GM21529 (cell line): ENCODE measurements around the gene GFM1.

Source experiments
- ATAC-seq: cut with Tn5 transposase; IDR thresholded peaks from one replicate; pipeline ENCODE4 v1.9.1; 2021; ENCODE audit not compliant: unreplicated experiment

The GFM1 gene

GRCh38 chr3:158644345-158644908, at the start of gene GFM1:
Gene GFM1 (plus strand): TSS chr3:158644527. CDS start chr3:158644635, 108 bp downstream.
- ATAC-seq: peak; percentile 99

GRCh38 chr3:158600787-158601186, 43.5 kb upstream of the GFM1 start:
- no peak for ATAC-seq

- ATAC-seq: no peak
Measured at GRCh38 chr3:158602227-158602626, 42.1 kb upstream of the GFM1 start.

GRCh38 chr3:158617982-158618875, 26.1 kb upstream of the GFM1 start:
- no peak for ATAC-seq

GRCh38 chr3:158625881-158626280, 18.4 kb upstream of the GFM1 start:
- no peak for ATAC-seq

- ATAC-seq: no peak
Measured at GRCh38 chr3:158631981-158632380, 12.3 kb upstream of the GFM1 start.

GRCh38 chr3:158640646-158641045, 3.7 kb upstream of the GFM1 start:
- ATAC-seq: no peak

- no peak for ATAC-seq
Measured at GRCh38 chr3:158642005-158642404, 2.3 kb upstream of the GFM1 start.

GRCh38 chr3:158642474-158643210, 1.7 kb upstream of the GFM1 start:
- ATAC-seq: no peak

GRCh38 chr3:158649791-158650190, 5.5 kb downstream of the GFM1 start:
- no peak for ATAC-seq

- ATAC-seq: no peak
Measured at GRCh38 chr3:158651192-158651591, 6.9 kb downstream of the GFM1 start.

- ATAC-seq: no peak
Measured at GRCh38 chr3:158652463-158652862, 8.1 kb downstream of the GFM1 start.

GRCh38 chr3:158658889-158659288, 14.6 kb downstream of the GFM1 start:
- ATAC-seq: no peak

GRCh38 chr3:158659454-158660237, 15.3 kb downstream of the GFM1 start:
- peak; percentile 91 for ATAC-seq

GRCh38 chr3:158660711-158661110, 16.4 kb downstream of the GFM1 start:
- no peak for ATAC-seq

- ATAC-seq: no peak
Measured at GRCh38 chr3:158663246-158663645, 18.9 kb downstream of the GFM1 start.

GRCh38 chr3:158663832-158664231, 19.5 kb downstream of the GFM1 start:
- no peak for ATAC-seq

- no peak for ATAC-seq
Measured at GRCh38 chr3:158666416-158666815, 22.1 kb downstream of the GFM1 start.

GRCh38 chr3:158668506-158668905, 24.2 kb downstream of the GFM1 start:
- ATAC-seq: no peak

GRCh38 chr3:158671821-158672214, 27.5 kb downstream of the GFM1 start:
- ATAC-seq: no peak
